Central memory CD4-positive, alpha-beta T cell (primary cell): ENCODE data around the gene KIF14.
A peak's percentile ranks its signal among the peaks of the same experiment; 100 is the strongest.
"Not testable (repeated sequence)": the region's sequence is repeated elsewhere in the genome, so short reads cannot be mapped to it uniquely, and the experiment has no call there.

ENCODE experiments used
- DNase-seq: peaks from one replicate; pipeline ENCODE4 v3.0.0; 2022

The KIF14 gene

GRCh38 chr1:200535605-200536004, 84.9 kb downstream of the KIF14 start:
- no peak for DNase-seq

GRCh38 chr1:200530623-200531261, 89.8 kb downstream of the KIF14 start:
- peak; percentile 69 for DNase-seq

- no peak for DNase-seq
These were observed 91.5 kb downstream of the KIF14 start for GRCh38 chr1:200528858-200529606.

DNA sequence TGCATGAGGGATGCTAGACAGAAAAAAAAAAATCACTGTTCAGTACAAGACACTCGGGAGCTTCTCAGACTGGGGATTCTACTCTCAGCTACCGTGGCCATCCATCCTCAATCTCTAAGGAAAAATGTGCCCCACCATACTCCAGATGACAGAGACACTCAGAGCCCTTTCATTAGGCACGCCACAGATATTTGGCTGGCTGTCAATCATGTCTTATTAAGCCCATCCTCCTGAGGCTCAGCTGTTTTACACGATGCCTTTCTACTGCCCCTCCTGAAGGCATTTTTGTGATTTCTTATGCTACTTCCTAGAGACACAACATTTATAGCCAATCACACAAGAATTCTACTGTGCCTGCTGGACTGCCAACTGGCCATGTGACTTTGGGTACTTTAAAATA, 92.9 kb downstream of the KIF14 start:
- no peak for DNase-seq

- DNase-seq, result no peak
These were observed 93.6 kb downstream of the KIF14 start for GRCh38 chr1:200526709-200527612.

GRCh38 chr1:200525090-200525987, 95.2 kb downstream of the KIF14 start:
- DNase-seq, result no peak

DNA sequence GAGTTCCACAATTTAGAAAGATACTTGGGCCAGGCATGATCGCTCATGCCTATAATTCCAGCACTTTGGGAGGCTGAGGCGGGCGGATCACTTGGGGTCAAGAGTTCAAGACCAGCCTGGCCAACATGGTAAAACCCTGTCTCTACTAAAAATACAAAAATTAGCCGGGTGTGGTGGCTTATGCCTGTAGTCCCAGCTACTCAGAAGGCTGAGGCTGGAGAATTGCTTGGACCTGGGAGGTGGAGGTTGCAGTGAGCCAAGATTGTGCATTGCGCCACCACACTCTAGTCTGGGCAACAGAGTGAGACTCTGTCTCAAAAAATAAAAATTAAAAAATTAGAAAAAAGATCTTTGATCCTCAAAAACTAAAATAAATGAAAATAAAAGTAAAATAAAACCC, 96.0 kb downstream of the KIF14 start:
- DNase-seq, result not testable (repeated sequence)

- no peak for DNase-seq
These were observed 96.5 kb downstream of the KIF14 start for GRCh38 chr1:200524092-200524491.

- no peak for DNase-seq
These were observed 99.8 kb downstream of the KIF14 start for GRCh38 chr1:200520735-200521134.

DNA sequence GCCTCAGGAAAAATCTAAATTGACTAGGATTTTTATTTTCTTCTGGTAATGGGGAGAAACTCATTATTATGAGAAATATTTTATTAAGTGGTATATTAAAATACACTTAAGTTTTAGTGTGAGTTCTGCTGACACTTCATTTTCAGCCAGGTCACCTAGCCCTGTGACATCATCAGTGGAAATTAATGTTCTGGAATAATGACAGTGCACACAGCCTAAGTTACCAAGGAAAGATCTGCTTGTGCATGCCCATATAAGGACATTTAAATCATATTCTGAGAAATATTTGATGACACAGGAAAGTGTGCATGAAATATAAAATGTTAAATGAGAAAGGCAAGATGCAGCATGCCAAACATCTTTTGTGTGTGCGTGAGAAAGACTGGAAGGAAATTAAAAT, 102.0 kb downstream of the KIF14 start:
- no peak for DNase-seq

DNA sequence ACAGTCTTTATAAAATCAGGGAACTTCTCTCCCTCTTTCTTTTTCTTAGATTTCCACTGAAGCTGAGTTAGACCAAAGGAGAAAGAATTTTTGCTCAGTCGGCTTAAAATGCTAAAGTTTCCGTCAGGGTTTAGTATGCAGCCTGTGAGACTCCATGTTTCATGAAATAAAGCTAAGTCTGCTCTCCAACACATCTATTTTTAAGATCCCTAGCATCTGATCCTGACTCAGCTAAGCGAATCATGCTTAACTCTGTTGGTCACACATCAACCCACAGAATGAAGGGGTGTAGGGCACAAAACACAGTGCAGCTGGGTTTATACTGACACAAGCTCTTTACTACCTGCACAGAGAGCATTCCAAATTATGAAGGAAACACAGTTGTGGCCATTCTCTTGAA, 108.4 kb downstream of the KIF14 start:
- no peak for DNase-seq

- peak; percentile 46 for DNase-seq
These were observed 110.3 kb downstream of the KIF14 start for GRCh38 chr1:200510228-200510623.

GRCh38 chr1:200506471-200506870, 114.1 kb downstream of the KIF14 start:
- no peak for DNase-seq

DNA sequence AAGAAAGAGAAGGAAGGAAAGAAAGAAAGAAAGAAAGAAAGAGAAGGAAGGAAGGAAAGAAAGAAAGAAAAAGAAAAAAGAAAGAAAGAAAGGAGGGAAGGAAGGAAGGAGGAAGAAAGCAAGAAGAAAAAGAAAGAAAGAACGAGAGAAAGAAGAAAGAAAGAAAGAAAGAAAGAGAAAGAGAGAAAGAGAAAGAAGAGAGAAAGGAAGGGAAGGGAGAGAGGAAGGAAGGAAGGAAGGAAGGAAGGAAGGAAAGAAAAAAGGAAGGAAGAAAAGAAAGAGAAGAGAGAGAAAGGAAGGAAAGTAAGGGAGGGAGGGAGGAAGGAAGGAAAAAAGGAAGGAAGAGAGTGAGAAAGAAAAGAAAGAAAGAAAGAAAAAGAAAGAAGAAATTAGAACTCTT, 115.3 kb downstream of the KIF14 start:
- DNase-seq, result no peak
